ENCODE data around the gene DNAH3.
"Not testable (repeated sequence)": the region's sequence is repeated elsewhere in the genome, so short reads cannot be mapped to it uniquely, and the experiment has no call there.

Gene DNAH3

DNA sequence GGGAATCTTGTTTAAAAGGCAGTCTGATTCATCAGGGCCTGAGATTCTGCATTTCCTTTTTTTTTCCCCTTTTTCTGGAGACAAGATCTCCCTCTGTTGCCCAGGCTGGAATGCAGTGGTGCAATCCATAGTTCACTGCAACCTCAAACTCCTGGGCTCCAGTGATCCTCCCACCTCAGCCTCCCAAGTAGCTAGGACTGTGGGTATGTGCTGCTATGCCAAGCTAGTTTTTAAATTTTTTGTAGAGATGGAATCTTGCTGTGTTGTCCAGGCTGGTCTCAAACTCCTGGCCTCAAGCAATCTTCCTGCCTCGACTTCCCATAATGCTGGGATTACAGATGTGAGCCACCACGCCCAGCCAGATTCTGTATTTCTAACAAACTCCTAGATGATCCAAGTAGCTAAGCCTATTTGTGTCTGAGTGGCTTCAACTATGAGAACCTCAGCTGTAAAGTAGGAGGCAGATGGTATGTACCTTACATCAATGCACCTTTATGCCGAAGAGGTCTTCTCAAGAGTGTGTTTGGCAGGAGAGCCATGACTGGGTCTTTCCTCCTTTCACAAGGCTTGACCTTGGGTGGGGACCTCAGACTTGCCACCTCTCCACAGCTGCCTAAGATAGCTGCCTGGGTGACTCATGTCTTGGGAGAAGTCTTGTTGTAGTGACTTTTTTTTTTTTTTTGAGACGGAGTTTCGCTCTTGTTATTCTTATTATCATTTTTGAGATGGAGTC, 18.8 kb upstream of the DNAH3 start:
- DNase-seq (ENCODE audit: low read depth) = peak; percentile 33

- no peak for DNase-seq (ENCODE audit: low read depth)
These were observed 17.4 kb upstream of the DNAH3 start for GRCh38 chr16:21167929-21168602.

DNA sequence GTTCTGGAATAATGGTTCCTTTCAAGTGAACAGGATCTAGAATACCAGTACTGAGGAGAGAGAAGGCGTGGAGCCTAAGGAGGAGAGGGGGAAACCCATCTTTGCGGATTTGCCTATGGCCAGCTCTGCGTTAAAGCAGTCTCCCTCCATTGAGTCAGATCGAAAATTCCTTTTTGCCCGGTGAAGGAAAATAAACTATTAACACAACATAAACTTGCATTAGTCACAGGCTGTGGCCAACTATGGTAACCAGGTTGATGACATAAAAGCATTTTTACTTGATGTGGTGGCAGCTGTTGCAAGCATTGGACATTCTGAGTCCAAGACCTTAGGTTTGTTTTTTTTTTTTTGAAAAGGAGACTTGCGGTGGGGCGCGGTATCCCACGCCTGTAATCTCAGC, 16.7 kb upstream of the DNAH3 start:
- DNase-seq (ENCODE audit: low read depth) = peak; percentile 91

DNA sequence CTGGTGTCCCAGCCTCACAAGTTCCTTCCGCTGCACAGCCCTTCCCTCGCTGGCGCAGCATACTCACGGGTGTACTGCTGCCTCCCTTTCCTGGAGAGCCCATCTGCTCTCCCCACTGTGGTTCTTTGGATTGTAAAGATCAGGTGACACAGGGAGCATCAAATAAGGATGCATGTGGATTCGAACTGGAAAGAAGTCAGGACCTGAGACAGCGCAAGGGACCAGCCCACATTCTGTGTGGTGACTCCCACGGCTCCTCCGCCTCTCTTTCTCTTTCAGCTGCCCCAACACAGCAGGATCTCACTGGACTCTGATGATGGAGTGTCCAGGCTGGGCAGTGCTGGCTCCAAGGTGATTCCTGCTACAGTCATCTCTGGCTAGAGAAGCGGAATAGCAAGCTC, 15.9 kb upstream of the DNAH3 start:
- peak; percentile 50 for DNase-seq (ENCODE audit: low read depth)

- no peak for DNase-seq (ENCODE audit: low read depth)
These were observed 14.0 kb upstream of the DNAH3 start for GRCh38 chr16:21164521-21165168.

DNA sequence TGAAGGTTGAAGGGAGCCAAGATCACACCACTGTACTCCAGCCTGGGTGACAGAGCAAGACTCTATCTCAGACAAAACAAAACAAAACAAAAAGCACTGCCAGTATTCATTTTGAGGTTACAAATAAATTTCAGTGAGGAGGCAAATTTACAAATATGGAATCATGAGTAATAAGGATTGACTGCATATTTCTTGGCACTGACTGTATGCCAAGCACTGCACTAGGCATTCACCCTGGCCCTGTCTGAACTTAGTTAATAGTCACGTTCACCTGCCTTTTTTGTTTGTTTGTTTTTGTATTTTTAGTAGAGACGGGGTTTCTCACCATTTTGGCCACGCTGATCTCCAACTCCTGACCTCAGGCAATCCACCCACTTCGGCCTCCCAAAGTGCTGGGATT, 12.9 kb upstream of the DNAH3 start:
- no peak for DNase-seq (ENCODE audit: low read depth)

DNA sequence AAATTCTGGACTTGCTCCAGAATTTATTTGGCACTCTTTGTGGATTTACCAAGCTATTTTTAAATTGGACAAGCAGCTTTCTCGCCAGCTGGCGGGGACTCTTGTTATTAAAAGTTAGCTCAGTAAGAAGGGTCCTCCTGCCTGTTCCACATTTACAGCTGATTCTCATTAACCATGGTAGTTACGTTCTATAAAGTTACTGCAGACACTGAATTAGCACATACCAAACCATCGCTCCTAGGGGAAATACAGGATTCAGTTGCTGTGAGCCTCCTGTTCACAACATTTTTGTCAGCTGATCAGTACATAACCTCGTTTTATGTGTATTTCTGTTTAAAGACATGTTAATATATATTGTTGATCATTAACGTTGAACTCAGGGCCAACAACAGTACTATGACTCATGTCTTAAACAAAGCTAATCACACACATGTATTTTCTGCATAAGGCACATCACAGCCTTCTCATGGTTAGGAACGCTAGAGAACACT, 12.1 kb upstream of the DNAH3 start:
- DNase-seq (ENCODE audit: low read depth) = no peak

- no peak for DNase-seq (ENCODE audit: low read depth)
These were observed 10.6 kb upstream of the DNAH3 start for GRCh38 chr16:21161211-21161610.

DNA sequence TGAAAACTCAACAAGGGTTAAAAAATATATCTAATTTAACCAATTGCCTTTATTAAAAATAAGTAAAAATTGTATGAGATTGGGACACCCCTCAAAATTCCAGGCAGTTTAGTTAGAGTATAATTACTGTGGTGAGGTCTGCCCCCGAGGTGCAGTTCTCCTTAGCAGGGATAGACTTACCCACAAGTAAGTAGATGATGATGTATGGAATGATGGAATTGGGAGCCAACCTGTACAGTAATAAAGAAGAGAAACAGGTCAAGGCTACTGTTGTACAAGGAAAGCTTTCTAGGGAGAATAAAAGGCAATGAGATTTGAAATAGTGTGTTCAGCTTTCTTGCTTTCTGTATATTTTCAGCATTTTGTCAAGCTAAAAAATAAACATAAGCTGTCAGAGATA, 9.6 kb upstream of the DNAH3 start:
- DNase-seq (ENCODE audit: low read depth) = no peak

GRCh38 chr16:21159281-21159951, 8.8 kb upstream of the DNAH3 start:
- no peak for DNase-seq (ENCODE audit: low read depth)

DNA sequence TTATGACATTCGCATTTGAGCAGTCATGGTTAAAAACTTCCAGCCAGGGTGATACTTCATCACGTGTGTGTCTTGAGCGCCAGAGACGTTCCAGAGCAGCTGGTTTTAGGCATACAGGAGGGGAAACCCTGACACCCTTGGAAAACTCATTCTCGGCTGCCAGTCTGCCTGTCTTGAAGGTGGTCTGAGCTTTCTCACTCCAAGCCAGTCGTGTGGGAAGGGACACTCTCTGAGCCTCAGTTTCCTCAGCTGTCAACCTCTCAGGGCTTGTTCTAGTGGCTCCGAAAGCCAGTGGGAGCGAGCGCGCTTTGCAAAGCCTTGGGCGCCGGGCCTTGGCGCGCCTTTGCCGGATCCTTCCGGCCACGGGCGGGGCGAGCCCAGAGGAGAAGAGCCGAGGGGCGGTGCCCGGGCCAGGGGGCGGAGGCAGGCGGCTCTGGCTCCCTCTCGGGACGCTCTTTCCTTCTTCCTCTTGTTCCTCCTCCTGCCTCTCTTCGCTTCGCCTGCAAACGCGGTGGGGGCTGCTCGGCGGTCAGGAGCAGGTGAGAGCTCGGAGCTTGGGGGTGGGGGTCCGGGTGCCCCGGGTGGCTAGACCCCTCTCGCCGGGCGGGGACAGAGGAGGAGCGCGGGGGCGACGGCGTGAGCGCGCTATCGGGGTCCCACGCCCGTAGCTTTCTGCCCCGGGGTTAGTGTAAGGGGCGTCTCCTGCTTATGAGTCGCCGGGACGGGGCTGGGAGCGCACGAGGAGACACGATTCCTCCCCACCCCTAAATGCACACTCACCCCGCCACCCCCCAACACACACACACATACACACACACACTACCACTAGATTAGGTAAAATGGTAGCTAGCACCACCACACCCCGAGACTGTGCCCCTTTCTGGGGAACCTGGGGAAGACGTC, 7.8 kb upstream of the DNAH3 start, which contains the start of gene LDAF1:
TSS of gene LDAF1 (plus strand) at position 467 of the 903 bp plus-strand sequence. CDS start 2,509 bp downstream, outside the sequence.
- DNase-seq (ENCODE audit: low read depth) = peak; percentile 54

GRCh38 chr16:21157632-21158031, 7.0 kb upstream of the DNAH3 start:
- DNase-seq (ENCODE audit: low read depth) = no peak

- peak; percentile 82 for DNase-seq (ENCODE audit: low read depth)
These were observed 6.3 kb upstream of the DNAH3 start for GRCh38 chr16:21156767-21157467.

DNA sequence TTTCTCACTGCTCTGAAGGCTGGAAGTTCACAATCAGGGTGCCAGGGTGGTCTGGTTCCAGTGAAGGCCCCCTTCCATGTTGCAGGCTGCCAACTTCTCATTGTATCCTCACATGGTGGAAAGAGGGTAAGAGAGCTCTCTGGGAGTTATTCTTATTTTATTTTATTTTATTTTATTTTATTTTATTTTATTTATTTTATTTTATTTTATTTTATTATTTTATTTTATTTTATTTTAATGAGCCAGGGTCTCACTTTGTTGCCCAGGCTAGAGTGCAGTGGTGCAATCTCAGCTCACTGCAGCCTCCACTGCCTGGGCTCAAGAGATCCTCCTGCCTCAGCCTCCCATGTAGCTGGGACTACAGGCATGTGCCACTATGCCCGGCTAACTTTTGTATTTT, 5.4 kb upstream of the DNAH3 start:
- not testable (repeated sequence) for DNase-seq (ENCODE audit: low read depth)

DNA sequence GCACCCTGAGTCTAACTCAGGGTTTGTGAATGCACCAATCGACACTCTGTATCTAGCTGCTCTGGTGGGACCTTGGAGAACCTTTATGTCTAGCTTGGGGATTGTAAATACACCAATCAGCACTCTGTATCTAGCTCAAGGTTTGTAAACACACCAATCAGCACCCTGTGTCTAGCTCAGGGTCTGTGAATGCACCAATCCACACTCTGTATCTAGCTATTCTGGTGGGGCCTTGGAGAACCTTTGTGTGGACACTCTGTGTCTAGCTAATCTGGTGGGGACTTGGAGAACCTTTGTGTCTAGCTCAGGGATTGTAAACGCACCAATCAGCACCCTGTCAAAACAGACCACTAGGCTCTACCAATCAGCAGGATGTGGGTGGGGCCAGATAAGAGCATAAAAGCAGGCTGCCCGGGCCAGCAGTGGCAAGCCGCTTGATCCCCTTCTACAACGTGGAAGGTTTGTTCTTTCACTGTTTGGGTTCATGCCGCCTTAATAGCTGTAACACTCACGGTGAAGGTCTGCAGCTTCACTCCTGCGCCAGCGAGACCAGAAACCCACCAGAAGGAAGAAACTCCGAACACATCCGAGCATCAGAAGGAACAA, 2.6 kb upstream of the DNAH3 start:
- DNase-seq (ENCODE audit: low read depth) = not testable (repeated sequence)

DNA sequence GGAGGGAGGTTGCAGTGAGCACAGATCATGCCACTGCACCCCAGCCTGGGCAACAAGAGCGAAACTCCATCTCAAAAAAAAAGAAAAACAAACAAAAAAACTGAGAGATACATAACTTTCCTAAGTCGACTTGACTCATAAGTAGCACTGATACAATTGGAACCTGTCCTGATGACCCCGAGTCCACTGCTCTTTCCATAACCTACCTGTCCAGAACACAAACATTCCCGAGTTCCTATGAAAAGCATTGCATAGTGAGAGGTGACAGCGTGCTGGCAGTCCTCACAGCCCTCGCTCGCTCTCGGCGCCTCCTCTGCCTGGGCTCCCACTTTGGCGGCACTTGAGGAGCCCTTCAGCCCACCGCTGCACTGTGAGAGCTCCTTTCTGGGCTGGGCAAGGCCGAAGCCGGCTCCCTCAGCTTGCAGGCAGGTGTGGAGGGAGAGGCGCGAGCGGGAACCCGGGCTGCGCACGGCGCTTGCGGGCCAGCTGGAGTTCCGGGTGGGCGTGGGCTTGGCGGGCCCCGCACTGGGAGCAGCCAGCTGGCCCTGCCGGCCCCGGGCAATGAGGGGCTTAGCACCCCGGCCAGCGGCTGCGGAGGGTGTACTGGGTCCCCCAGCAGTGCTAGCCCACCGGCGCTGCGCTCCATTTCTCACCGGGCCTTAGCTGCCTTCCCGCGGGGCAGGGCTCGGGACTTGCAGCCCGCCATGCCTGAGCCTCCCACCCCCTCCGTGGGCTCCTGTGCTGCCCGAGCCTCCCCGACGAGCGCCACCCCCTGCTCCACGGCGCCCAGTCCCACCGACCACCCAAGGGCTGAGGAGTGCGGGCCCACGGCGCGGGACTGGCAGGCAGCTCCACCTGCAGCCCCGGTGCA, 1.7 kb upstream of the DNAH3 start:
- DNase-seq (ENCODE audit: low read depth) = not testable (repeated sequence)

DNA sequence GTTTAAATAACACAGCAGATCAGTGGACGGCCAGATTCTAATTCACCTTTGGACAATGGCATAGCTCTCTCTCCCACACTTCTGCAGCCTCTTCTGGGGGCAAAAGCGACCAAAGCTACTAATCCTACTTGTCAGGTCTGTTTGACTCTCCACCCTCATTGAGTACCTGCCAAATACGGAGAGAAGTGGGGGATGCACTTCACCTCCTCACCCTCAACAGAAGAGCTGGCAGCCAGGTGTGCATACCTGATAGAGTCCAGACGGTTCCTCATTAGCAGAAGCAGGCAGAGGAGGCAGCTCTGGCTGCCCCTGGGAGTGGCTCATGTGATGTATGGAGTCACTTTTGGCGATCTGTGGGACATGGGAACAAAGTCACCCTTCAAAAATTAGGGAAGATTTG, 4.9 kb downstream of the DNAH3 start:
- DNase-seq (ENCODE audit: low read depth) = no peak

GRCh38 chr16:21134053-21134452, 16.6 kb downstream of the DNAH3 start:
- no peak for DNase-seq (ENCODE audit: low read depth)

DNA sequence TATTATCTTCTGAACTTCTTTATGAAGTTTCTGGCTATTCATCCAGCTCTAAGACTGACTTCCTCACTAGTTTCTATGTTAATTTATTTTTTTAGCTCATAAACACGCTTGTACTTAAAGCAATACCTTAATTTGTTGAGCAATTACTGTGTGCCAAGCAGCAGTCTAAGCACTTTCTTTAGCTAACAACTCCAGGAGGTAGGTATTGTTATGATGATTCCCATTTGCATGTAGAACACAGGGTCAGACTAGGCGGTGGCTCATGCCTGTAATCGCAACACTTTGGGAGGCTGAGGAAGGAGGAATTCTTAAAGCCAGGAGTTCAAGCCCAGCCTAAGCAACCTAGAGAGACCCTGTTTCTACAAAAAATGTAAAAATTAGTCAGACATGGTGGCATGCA, 19.8 kb downstream of the DNAH3 start:
- DNase-seq (ENCODE audit: low read depth) = no peak

Data from amniotic epithelial cell (primary cell).